HepG2 (cell line): ENCODE measurements around the gene SLC17A9. TPM values are rescaled to one million over a fixed set of nuclear protein-coding genes. Genes with fewer than 3 reads are reported as not detected.

ENCODE experiments used
- AHDC1 ChIP-seq: sonication (generic); formaldehyde crosslinking; IDR thresholded peaks from 2 replicates; pipeline ENCODE4 v1.5.1; 2020; ENCODE audit warnings: mild to moderate bottlenecking, missing genetic modification reagents, borderline replicate concordance
- HMGXB3 ChIP-seq: sonication (generic); formaldehyde crosslinking; IDR thresholded peaks from 2 replicates; pipeline ENCODE4 v1.4.0; 2020; ENCODE audit warnings: missing genetic modification reagents, borderline replicate concordance
- HNRNPLL ChIP-seq: fragments of 200-400 bp; formaldehyde crosslinking; IDR thresholded peaks from 2 replicates; pipeline ENCODE4 v1.6.1; 2017; ENCODE audit warnings: mild to moderate bottlenecking, low read depth, low read length; ENCODE audit not compliant: poor library complexity, severe bottlenecking
- MNT ChIP-seq: fragments of 450-650 bp; IDR thresholded peaks from 2 replicates; pipeline ENCODE4 v1.6.1; 2016
- RBFOX2 ChIP-seq: fragments of 200-400 bp; formaldehyde crosslinking; IDR thresholded peaks from 2 replicates; pipeline ENCODE4 v1.6.1; 2017; ENCODE audit warnings: low read depth, mild to moderate bottlenecking, low read length
- TRIM22 ChIP-seq: fragments of 450-650 bp; IDR thresholded peaks from 2 replicates; pipeline ENCODE4 v1.6.1; 2017
- ZNF350 ChIP-seq: sonication (generic); formaldehyde crosslinking; IDR thresholded peaks from 2 replicates; pipeline ENCODE4 v1.4.0; 2020; ENCODE audit warnings: mild to moderate bottlenecking, low read depth, missing genetic modification reagents, borderline replicate concordance
- ZNF556 ChIP-seq: sonication (generic); formaldehyde crosslinking; IDR thresholded peaks from 2 replicates; pipeline ENCODE4 v1.4.0; 2020; ENCODE audit warnings: mild to moderate bottlenecking, missing genetic modification reagents, borderline replicate concordance
- ZNF569 ChIP-seq: sonication (generic); formaldehyde crosslinking; IDR thresholded peaks from 2 replicates; pipeline ENCODE4 v1.5.0; 2020; ENCODE audit warnings: mild to moderate bottlenecking, missing genetic modification reagents, moderate library complexity, borderline replicate concordance
- polyA plus RNA-seq, 8 experiments: library from polyadenylated mRNA; depleted of rRNA in 3 of 8; stranded (reverse) in 7 of 8; unstranded in 1 of 8; fragments of >200 nt; fragmentation: Illumina TruSeq in 4 of 8; extraction: Trizol in 4 of 8; gene quantifications; 2 replicates each; pipeline versions ENCODE4 v1.2.1 to v1.2.3, GENCODE V29; 2011 to 2016; ENCODE audit warnings: low read depth in 4 of 8, missing spikeins in 1 of 8, mixed read lengths in 1 of 8; ENCODE audit not compliant: insufficient read depth in 1 of 8
- total RNA-seq, 5 experiments: library from RNA; depleted of rRNA; stranded (reverse); fragments of >200 nt; fragmentation: Illumina TruSeq; extraction: Trizol; gene quantifications; 2 replicates each; pipeline ENCODE4 v1.2.3, GENCODE V29; 2016; ENCODE audit warnings: low read depth in 1 of 5

SLC17A9 gene
- total and polyA plus RNA-seq, 2 of the 13 experiments (the other 11 are each of a cell fraction or from before 2014, with no cell fraction given): 110 to 191 TPM

- TF ChIP-seq HNRNPLL (no peak), ZNF350 (CRISPR knock-in tag) (no peak), HMGXB3 (CRISPR knock-in tag) (no peak), ZNF556 (CRISPR knock-in tag) (no peak; the same call in 1 of the 2 replicates), RBFOX2 (peak; percentile 66), MNT (no peak), ZNF569 (CRISPR knock-in tag) (no peak), AHDC1 (no peak), TRIM22 (no peak)
These were observed 4.1 kb downstream of the SLC17A9 start (continued) for GRCh38 chr20:62956387-62957135.
